Type B pancreatic cell (in vitro differentiated cells): ENCODE results near the gene MEG3. TPM values are rescaled to one million over a fixed set of nuclear protein-coding genes. Genes with fewer than 3 reads are reported as not detected.
"Not testable (repeated sequence)": the region's sequence is repeated elsewhere in the genome, so short reads cannot be mapped to it uniquely, and the experiment has no call there.

Experiments
- DNase-seq: peaks from one replicate; pipeline ENCODE4 v3.0.0; 2021; ENCODE audit warnings: mixed read lengths; ENCODE audit not compliant: unreplicated experiment; ENCODE audit errors: extremely low spot score
- H3K27ac Mint-ChIP-seq: 2 replicates; pipeline ENCODE4 v1.8.0; 2021; ENCODE audit warnings: mild to moderate bottlenecking, mixed read lengths
- H3K27me3 Mint-ChIP-seq: 2 replicates; pipeline ENCODE4 v1.8.0; 2021; ENCODE audit warnings: mixed read lengths
- H3K36me3 Mint-ChIP-seq: 2 replicates; pipeline ENCODE4 v1.8.0; 2021; ENCODE audit warnings: mixed read lengths
- H3K4me1 Mint-ChIP-seq: one replicate; pipeline ENCODE4 v1.8.0; 2021; ENCODE audit warnings: mixed read lengths; ENCODE audit not compliant: unreplicated experiment
- H3K4me3 Mint-ChIP-seq: 2 replicates; pipeline ENCODE4 v1.8.0; 2021; ENCODE audit warnings: mild to moderate bottlenecking, mixed read lengths
- H3K9me3 Mint-ChIP-seq: 2 replicates; pipeline ENCODE4 v1.8.0; 2021; ENCODE audit warnings: mixed read lengths
- CTCF ChIP-seq: fragments of 200-600 bp; sonication (generic); conservative IDR thresholded peaks from 2 replicates; pipeline ENCODE4 v1.5.0; 2021; ENCODE audit warnings: antibody characterized with exemption, mild to moderate bottlenecking
- total RNA-seq: library from RNA; stranded (reverse); gene quantifications from 2 replicates; pipeline ENCODE4 v1.2.1, GENCODE V29; 2021; ENCODE audit warnings: low replicate concordance

MEG3 gene
- total RNA-seq, 1 donor from 2014 or later: 0.68 TPM

- TF ChIP-seq CTCF: no peak
- Mint-ChIP-seq H3K27me3 (peaks cover 5% of the 10 kb centered on the region), H3K36me3 (no peaks in the 10 kb centered on the region), H3K9me3 (no peaks in the 10 kb centered on the region), H3K4me3 (no peak overlapping the region), H3K4me1 (no peaks in the 10 kb centered on the region), H3K27ac (no peak overlapping the region)
- DNase-seq: no peak
Observed at GRCh38 chr14:100800041-100800440, 25.9 kb upstream of the MEG3 start.

GRCh38 chr14:100801433-100801832 lies 24.5 kb upstream of the MEG3 start:
- not testable (repeated sequence) for H3K4me1 Mint-ChIP-seq, H3K27me3 Mint-ChIP-seq, H3K4me3 Mint-ChIP-seq, DNase-seq, H3K9me3 Mint-ChIP-seq, H3K27ac Mint-ChIP-seq, H3K36me3 Mint-ChIP-seq

DNA sequence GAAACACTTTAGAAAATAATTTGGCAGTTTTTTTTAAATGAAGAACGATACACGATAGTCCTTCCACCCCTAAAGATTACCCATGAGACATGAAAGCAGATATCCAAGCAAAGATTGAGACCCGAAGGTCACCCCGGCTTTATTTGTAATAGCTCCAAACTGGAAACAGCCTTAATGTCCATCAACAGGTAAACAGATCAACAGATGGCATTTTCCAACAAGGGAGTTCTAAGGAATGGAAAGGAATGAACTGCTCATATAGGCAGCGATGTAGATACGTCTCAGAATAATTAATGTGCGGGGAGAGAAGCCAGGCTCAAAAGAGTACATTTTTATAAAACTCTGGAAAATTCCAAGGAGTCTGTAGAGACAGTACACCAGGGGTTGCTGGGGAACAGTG lies 23.7 kb upstream of the MEG3 start:
- no peak for TF ChIP-seq CTCF
- Mint-ChIP-seq H3K27me3 (peaks cover 8% of the 10 kb centered on the region), H3K4me3 (no peak overlapping the region), H3K9me3 (no peaks in the 10 kb centered on the region), H3K36me3 (no peaks in the 10 kb centered on the region), H3K4me1 (no peaks in the 10 kb centered on the region), H3K27ac (no peak overlapping the region)
- DNase-seq: no peak

DNA sequence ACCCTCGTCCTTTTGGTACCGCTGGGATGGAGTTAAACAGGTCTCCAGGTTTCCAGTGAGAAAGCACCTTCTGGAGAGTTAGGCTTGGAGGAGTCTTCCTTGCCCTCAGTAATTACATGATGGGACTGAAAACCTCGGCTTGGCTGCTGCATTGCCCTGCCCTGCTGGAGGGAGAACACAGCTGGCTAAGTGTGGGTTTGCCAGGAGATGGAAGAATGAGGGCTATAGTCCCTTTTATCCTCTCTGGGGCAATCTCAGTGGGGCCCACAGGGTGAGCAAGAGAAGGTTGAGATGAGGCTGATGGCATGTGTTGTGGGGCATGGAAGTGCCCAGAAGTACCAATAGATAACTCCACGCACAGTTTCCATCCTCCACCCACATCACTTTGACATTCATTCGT lies 23.2 kb upstream of the MEG3 start:
- Mint-ChIP-seq H3K9me3 (no peaks in the 10 kb centered on the region), H3K4me3 (no peak overlapping the region), H3K4me1 (no peaks in the 10 kb centered on the region), H3K27ac (no peak overlapping the region), H3K36me3 (no peaks in the 10 kb centered on the region), H3K27me3 (peaks cover 8% of the 10 kb centered on the region)
- no peak for TF ChIP-seq CTCF
- DNase-seq: no peak

GRCh38 chr14:100803226-100803625 lies 22.7 kb upstream of the MEG3 start:
- Mint-ChIP-seq H3K27ac (no peak overlapping the region), H3K27me3 (peaks cover 8% of the 10 kb centered on the region), H3K9me3 (no peaks in the 10 kb centered on the region), H3K4me1 (no peaks in the 10 kb centered on the region), H3K4me3 (no peak overlapping the region), H3K36me3 (no peaks in the 10 kb centered on the region)
- DNase-seq: no peak
- TF ChIP-seq CTCF: no peak

- no peak overlapping the region for H3K27ac Mint-ChIP-seq
- H3K27me3 Mint-ChIP-seq: peaks cover 8% of the 10 kb centered on the region
- H3K4me3 Mint-ChIP-seq: no peak overlapping the region
- H3K4me1 Mint-ChIP-seq: no peaks in the 10 kb centered on the region
- H3K9me3 Mint-ChIP-seq: no peaks in the 10 kb centered on the region
- no peak for DNase-seq
- no peak for TF ChIP-seq CTCF
- no peaks in the 10 kb centered on the region for H3K36me3 Mint-ChIP-seq
Observed at GRCh38 chr14:100803676-100804075, 22.2 kb upstream of the MEG3 start.
